K562 (cell line): Measurements from ENCODE around the gene CCDC183.

Experiments
- CBFA2T3 ChIP-seq: fragments of 450-650 bp; IDR thresholded peaks from 2 replicates; pipeline ENCODE4 v1.6.1; 2017
- CEBPB ChIP-seq: fragments of 450-650 bp; IDR thresholded peaks from 2 replicates; pipeline ENCODE4 v1.6.1; 2016; ENCODE audit warnings: missing genetic modification characterization, missing compliant biosample characterization
- FOXJ3 ChIP-seq: sonication (generic); formaldehyde crosslinking; IDR thresholded peaks from 2 replicates; pipeline ENCODE4 v1.4.0; 2020; ENCODE audit warnings: mild to moderate bottlenecking, missing genetic modification reagents
- KLF13 ChIP-seq: fragments of 450-650 bp; IDR thresholded peaks from 2 replicates; pipeline ENCODE4 v1.6.1; 2016; ENCODE audit warnings: missing genetic modification characterization, low read depth, mild to moderate bottlenecking, missing compliant biosample characterization, moderate library complexity, borderline replicate concordance
- ZNF274 ChIP-seq: IDR thresholded peaks from 2 replicates; pipeline ENCODE4 v1.6.1; 2011; ENCODE audit warnings: low read depth, mild to moderate bottlenecking, low read length, moderate library complexity, borderline replicate concordance
- TF ChIP-seq, protein P1 (sequence below), 2 experiments: fragments of 450-650 bp in 1 of 2; sonication (generic) in 1 of 2; formaldehyde crosslinking in 1 of 2; IDR thresholded peaks in 1 of 2; conservative IDR thresholded peaks in 1 of 2; 2 replicates each; pipeline versions ENCODE4 v1.6.1 to v1.8.1; 2016 to 2023; ENCODE audit warnings: mild to moderate bottlenecking in 2 of 2, moderate library complexity in 2 of 2, inconsistent platforms in 1 of 2, missing genetic modification reagents in 1 of 2
- TF ChIP-seq, protein P2 (sequence below), 3 experiments: IDR thresholded peaks in 2 of 3; conservative IDR thresholded peaks in 1 of 3; 2 replicates each; pipeline ENCODE4 v1.5.1; 2011 to 2012; ENCODE audit warnings: low read length in 3 of 3, mild to moderate bottlenecking in 3 of 3, control low read depth in 2 of 3, improper control_type of control experiment in 1 of 3, inconsistent platforms in 1 of 3, low read depth in 1 of 3, mixed read lengths in 1 of 3, moderate library complexity in 1 of 3; ENCODE audit not compliant: insufficient read depth in 2 of 3
- TF ChIP-seq, protein P3 (sequence below): sonication (generic); formaldehyde crosslinking; IDR thresholded peaks from 2 replicates; pipeline ENCODE4 v1.8.1; 2022; ENCODE audit warnings: missing genetic modification reagents
- TF ChIP-seq, protein P4 (sequence below), 2 experiments: fragments of 450-650 bp; formaldehyde crosslinking in 1 of 2; IDR thresholded peaks; 2 replicates each; pipeline versions ENCODE4 v1.4.0 to v1.6.1; 2014 to 2020; ENCODE audit warnings: mild to moderate bottlenecking in 2 of 2, borderline replicate concordance in 1 of 2, low read depth in 1 of 2

DNA sequence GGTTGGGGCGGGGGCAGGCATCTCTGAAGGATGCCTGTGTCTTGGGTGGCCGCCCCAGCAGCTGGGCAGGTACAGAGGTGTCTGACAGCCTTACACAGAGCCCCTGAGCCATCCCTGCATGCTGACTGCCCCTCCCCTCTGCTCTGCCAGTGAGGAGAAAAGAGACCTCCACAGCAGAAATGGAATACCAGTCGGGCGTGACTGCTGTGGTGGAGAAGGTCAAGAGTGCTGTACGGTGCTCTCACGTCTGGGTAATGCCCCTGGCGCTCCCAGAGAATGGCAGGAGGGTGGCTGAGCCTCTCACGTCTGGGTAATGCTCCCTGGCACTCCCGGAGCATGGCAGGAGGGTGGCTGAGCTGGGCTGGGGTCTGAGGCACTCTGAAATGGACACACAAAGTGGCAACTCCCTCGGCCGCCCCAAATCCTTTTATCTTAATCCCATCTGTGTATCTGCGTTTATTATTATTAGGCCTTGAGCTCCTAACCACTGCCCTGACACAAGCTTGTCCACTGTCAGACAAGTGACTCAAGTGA is 9.1 kb downstream of the CCDC183 start:
- no peak for TF ChIP-seq FOXJ3
- TF ChIP-seq KLF13 (tag): no peak
- TF ChIP-seq, protein P1, sequence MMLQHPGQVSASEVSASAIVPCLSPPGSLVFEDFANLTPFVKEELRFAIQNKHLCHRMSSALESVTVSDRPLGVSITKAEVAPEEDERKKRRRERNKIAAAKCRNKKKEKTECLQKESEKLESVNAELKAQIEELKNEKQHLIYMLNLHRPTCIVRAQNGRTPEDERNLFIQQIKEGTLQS (IDR thresholded peaks at IDR 0.05): no peak
- TF ChIP-seq, protein P1 (CRISPR knock-in tag; conservative IDR thresholded peaks at IDR 0.05): no peak
- TF ChIP-seq, protein P2, sequence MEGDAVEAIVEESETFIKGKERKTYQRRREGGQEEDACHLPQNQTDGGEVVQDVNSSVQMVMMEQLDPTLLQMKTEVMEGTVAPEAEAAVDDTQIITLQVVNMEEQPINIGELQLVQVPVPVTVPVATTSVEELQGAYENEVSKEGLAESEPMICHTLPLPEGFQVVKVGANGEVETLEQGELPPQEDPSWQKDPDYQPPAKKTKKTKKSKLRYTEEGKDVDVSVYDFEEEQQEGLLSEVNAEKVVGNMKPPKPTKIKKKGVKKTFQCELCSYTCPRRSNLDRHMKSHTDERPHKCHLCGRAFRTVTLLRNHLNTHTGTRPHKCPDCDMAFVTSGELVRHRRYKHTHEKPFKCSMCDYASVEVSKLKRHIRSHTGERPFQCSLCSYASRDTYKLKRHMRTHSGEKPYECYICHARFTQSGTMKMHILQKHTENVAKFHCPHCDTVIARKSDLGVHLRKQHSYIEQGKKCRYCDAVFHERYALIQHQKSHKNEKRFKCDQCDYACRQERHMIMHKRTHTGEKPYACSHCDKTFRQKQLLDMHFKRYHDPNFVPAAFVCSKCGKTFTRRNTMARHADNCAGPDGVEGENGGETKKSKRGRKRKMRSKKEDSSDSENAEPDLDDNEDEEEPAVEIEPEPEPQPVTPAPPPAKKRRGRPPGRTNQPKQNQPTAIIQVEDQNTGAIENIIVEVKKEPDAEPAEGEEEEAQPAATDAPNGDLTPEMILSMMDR (IDR thresholded peaks at IDR 0.05 in 2 of 3, conservative IDR thresholded peaks at IDR 0.05 in 1 of 3; ENCODE audit: insufficient read depth in 2 of 3, low read depth in 1 of 3, low read length in 3 of 3): no peak
- TF ChIP-seq CEBPB (tag): no peak
- TF ChIP-seq, protein P3, sequence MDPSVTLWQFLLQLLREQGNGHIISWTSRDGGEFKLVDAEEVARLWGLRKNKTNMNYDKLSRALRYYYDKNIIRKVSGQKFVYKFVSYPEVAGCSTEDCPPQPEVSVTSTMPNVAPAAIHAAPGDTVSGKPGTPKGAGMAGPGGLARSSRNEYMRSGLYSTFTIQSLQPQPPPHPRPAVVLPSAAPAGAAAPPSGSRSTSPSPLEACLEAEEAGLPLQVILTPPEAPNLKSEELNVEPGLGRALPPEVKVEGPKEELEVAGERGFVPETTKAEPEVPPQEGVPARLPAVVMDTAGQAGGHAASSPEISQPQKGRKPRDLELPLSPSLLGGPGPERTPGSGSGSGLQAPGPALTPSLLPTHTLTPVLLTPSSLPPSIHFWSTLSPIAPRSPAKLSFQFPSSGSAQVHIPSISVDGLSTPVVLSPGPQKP (CRISPR knock-in tag): no peak
- no peak for TF ChIP-seq CBFA2T3
- no peak for TF ChIP-seq ZNF274
- TF ChIP-seq, protein P4, sequence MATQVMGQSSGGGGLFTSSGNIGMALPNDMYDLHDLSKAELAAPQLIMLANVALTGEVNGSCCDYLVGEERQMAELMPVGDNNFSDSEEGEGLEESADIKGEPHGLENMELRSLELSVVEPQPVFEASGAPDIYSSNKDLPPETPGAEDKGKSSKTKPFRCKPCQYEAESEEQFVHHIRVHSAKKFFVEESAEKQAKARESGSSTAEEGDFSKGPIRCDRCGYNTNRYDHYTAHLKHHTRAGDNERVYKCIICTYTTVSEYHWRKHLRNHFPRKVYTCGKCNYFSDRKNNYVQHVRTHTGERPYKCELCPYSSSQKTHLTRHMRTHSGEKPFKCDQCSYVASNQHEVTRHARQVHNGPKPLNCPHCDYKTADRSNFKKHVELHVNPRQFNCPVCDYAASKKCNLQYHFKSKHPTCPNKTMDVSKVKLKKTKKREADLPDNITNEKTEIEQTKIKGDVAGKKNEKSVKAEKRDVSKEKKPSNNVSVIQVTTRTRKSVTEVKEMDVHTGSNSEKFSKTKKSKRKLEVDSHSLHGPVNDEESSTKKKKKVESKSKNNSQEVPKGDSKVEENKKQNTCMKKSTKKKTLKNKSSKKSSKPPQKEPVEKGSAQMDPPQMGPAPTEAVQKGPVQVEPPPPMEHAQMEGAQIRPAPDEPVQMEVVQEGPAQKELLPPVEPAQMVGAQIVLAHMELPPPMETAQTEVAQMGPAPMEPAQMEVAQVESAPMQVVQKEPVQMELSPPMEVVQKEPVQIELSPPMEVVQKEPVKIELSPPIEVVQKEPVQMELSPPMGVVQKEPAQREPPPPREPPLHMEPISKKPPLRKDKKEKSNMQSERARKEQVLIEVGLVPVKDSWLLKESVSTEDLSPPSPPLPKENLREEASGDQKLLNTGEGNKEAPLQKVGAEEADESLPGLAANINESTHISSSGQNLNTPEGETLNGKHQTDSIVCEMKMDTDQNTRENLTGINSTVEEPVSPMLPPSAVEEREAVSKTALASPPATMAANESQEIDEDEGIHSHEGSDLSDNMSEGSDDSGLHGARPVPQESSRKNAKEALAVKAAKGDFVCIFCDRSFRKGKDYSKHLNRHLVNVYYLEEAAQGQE (IDR thresholded peaks at IDR 0.05; ENCODE audit: borderline replicate concordance): no peak
- TF ChIP-seq, protein P4 (CRISPR knock-in tag; IDR thresholded peaks at IDR 0.05; ENCODE audit: low read depth): no peak
